ENCODE measurements around the gene SLC29A3. TPM values are rescaled to one million over a fixed set of nuclear protein-coding genes. Genes with fewer than 3 reads are reported as not detected.

The SLC29A3 gene
- total RNA-seq, 2 donors from 2014 or later = 14.1 to 16.8 TPM

- TF ChIP-seq CTCF (conservative IDR thresholded peaks at IDR 0.05) = no peak
- H3K4me3 ChIP-seq (ENCODE audit: low read length) = no peak overlapping the region
- WGBS, 2 experiments (ENCODE audit: insufficient coverage in 1 of 2, insufficient read length in 1 of 2) = 93% methylated on average over 9 to 11 of the region's 11 CpGs
- H3K27me3 ChIP-seq (ENCODE audit: control insufficient read depth, insufficient read depth, low read length, poor library complexity, severe bottlenecking) = no peaks in the 10 kb centered on the region
- H3K4me3 Mint-ChIP-seq = no peak overlapping the region
- H3K27ac Mint-ChIP-seq = no peak overlapping the region
- no peak for DNase-seq
- no peaks in the 10 kb centered on the region for H3K4me1 ChIP-seq (ENCODE audit: control insufficient read depth, insufficient read depth, low read length)
- no peaks in the 10 kb centered on the region for H3K9me3 ChIP-seq (ENCODE audit: control insufficient read depth, low read length)
- no peaks in the 10 kb centered on the region for H3K9me3 Mint-ChIP-seq
- H3K27ac ChIP-seq (ENCODE audit: low read depth, low read length) = no peak overlapping the region
- H3K36me3 ChIP-seq (ENCODE audit: control insufficient read depth, insufficient read depth, low read length) = no peaks in the 10 kb centered on the region
- no peak overlapping the region for H3K9ac ChIP-seq (ENCODE audit: extremely low read depth, low read length, poor library complexity, severe bottlenecking)
- no peaks in the 10 kb centered on the region for H3K36me3 Mint-ChIP-seq (ENCODE audit: low read depth)
- H3K27me3 Mint-ChIP-seq (ENCODE audit: insufficient read depth) = peaks cover 2% of the 10 kb centered on the region
- H3K4me1 Mint-ChIP-seq = peaks cover 10% of the 10 kb centered on the region
Measured at GRCh38 chr10:71374481-71375233, 55.6 kb downstream of the SLC29A3 start.

GRCh38 chr10:71375952-71376351 is 56.9 kb downstream of the SLC29A3 start:
- H3K36me3 Mint-ChIP-seq (ENCODE audit: low read depth) = no peaks in the 10 kb centered on the region
- Histone ChIP-seq H3K36me3 (ENCODE audit: control insufficient read depth, insufficient read depth, low read length) (no peaks in the 10 kb centered on the region), H3K27ac (ENCODE audit: low read depth, low read length) (no peak overlapping the region), H3K4me1 (ENCODE audit: control insufficient read depth, insufficient read depth, low read length) (no peaks in the 10 kb centered on the region), H3K9ac (ENCODE audit: extremely low read depth, low read length, poor library complexity, severe bottlenecking) (no peak overlapping the region), H3K9me3 (ENCODE audit: control insufficient read depth, low read length) (no peaks in the 10 kb centered on the region), H3K4me3 (ENCODE audit: low read length) (no peak overlapping the region), H3K27me3 (ENCODE audit: control insufficient read depth, insufficient read depth, low read length, poor library complexity, severe bottlenecking) (no peaks in the 10 kb centered on the region)
- no peak for TF ChIP-seq CTCF (conservative IDR thresholded peaks at IDR 0.05)
- WGBS, 2 experiments (ENCODE audit: insufficient coverage in 1 of 2, insufficient read length in 1 of 2) = 81 to 92% methylated on average over 3 of the region's 3 CpGs
- H3K27me3 Mint-ChIP-seq (ENCODE audit: insufficient read depth) = peaks cover 2% of the 10 kb centered on the region
- peaks cover 10% of the 10 kb centered on the region for H3K4me1 Mint-ChIP-seq
- no peak for DNase-seq
- H3K4me3 Mint-ChIP-seq = no peak overlapping the region
- no peaks in the 10 kb centered on the region for H3K9me3 Mint-ChIP-seq
- no peak overlapping the region for H3K27ac Mint-ChIP-seq

- H3K27ac ChIP-seq (ENCODE audit: low read depth, low read length) = no peak overlapping the region
- Mint-ChIP-seq H3K27ac (no peak overlapping the region), H3K27me3 (ENCODE audit: insufficient read depth) (peaks cover 2% of the 10 kb centered on the region), H3K9me3 (no peaks in the 10 kb centered on the region), H3K4me3 (no peak overlapping the region), H3K4me1 (peaks cover 3% of the 10 kb centered on the region), H3K36me3 (ENCODE audit: low read depth) (no peaks in the 10 kb centered on the region)
- H3K4me1 ChIP-seq (ENCODE audit: control insufficient read depth, insufficient read depth, low read length) = no peaks in the 10 kb centered on the region
- no peak overlapping the region for H3K9ac ChIP-seq (ENCODE audit: extremely low read depth, low read length, poor library complexity, severe bottlenecking)
- WGBS, 2 experiments (ENCODE audit: insufficient coverage in 1 of 2, insufficient read length in 1 of 2) = 80 to 84% methylated on average over 2 to 6 of the region's 6 CpGs
- no peaks in the 10 kb centered on the region for H3K27me3 ChIP-seq (ENCODE audit: control insufficient read depth, insufficient read depth, low read length, poor library complexity, severe bottlenecking)
- DNase-seq = no peak
- TF ChIP-seq CTCF (conservative IDR thresholded peaks at IDR 0.05) = no peak
- H3K9me3 ChIP-seq (ENCODE audit: control insufficient read depth, low read length) = no peaks in the 10 kb centered on the region
- no peaks in the 10 kb centered on the region for H3K36me3 ChIP-seq (ENCODE audit: control insufficient read depth, insufficient read depth, low read length)
- no peak overlapping the region for H3K4me3 ChIP-seq (ENCODE audit: low read length)
Measured at GRCh38 chr10:71378336-71379117, 59.5 kb downstream of the SLC29A3 start.

Measured in endodermal cell (in vitro differentiated cells).